CD4-positive, alpha-beta T cell treated with Interleukin-4 for 1 hour (primary cell): ENCODE data around the gene PXDC1.
"Not testable (repeated sequence)": the region's sequence is repeated elsewhere in the genome, so short reads cannot be mapped to it uniquely, and the experiment has no call there.

ENCODE experiments used
- DNase-seq, 2 donors: peaks; one replicate each; pipeline ENCODE4 v3.0.0-alpha.2; 2020 to 2022

Gene PXDC1

GRCh38 chr6:3707751-3708412, 43.6 kb downstream of the PXDC1 start:
- DNase-seq, result no peak

- DNase-seq, result no peak
These were observed 44.5 kb downstream of the PXDC1 start for GRCh38 chr6:3707024-3707423.

- no peak for DNase-seq
These were observed 45.0 kb downstream of the PXDC1 start for GRCh38 chr6:3706547-3706946.

GRCh38 chr6:3701631-3702030, 49.9 kb downstream of the PXDC1 start:
- DNase-seq, result no peak

GRCh38 chr6:3699231-3699630, 52.3 kb downstream of the PXDC1 start:
- no peak for DNase-seq

GRCh38 chr6:3698021-3698420, 53.5 kb downstream of the PXDC1 start:
- no peak for DNase-seq

- no peak for DNase-seq
These were observed 53.9 kb downstream of the PXDC1 start for GRCh38 chr6:3697609-3698008.

GRCh38 chr6:3696525-3697088, 54.9 kb downstream of the PXDC1 start:
- no peak for DNase-seq

GRCh38 chr6:3695065-3695817, 56.3 kb downstream of the PXDC1 start:
- DNase-seq, result no peak

- DNase-seq, result no peak
These were observed 57.7 kb downstream of the PXDC1 start for GRCh38 chr6:3693831-3694230.

- DNase-seq, result no peak
These were observed 61.0 kb downstream of the PXDC1 start for GRCh38 chr6:3690506-3690905.

- DNase-seq, result no peak
These were observed 63.7 kb downstream of the PXDC1 start for GRCh38 chr6:3687847-3688246.

- no peak for DNase-seq
These were observed 68.2 kb downstream of the PXDC1 start for GRCh38 chr6:3683331-3683730.

GRCh38 chr6:3678946-3679345, 72.6 kb downstream of the PXDC1 start:
- DNase-seq, result no peak

GRCh38 chr6:3677751-3678150, 73.8 kb downstream of the PXDC1 start:
- not testable (repeated sequence) for DNase-seq

- not testable (repeated sequence) for DNase-seq
These were observed 74.2 kb downstream of the PXDC1 start for GRCh38 chr6:3677351-3677750.
